ENCODE measurements around the gene GPR89A. TPM values are rescaled to one million over a fixed set of nuclear protein-coding genes. Genes with fewer than 3 reads are reported as not detected.
A peak's percentile ranks its signal among the peaks of the same experiment; 100 is the strongest.

GPR89A gene
- total RNA-seq, 2 donors from 2014 or later, result 33.9 to 34.5 TPM

- peak overlapping the region; percentile 9 for H3K9ac ChIP-seq (ENCODE audit: extremely low read depth, low read length, poor library complexity, severe bottlenecking)
- H3K36me3 Mint-ChIP-seq (ENCODE audit: low read depth), result no peaks in the 10 kb centered on the region
- H3K27me3 Mint-ChIP-seq (ENCODE audit: insufficient read depth), result no peaks in the 10 kb centered on the region
- H3K9me3 ChIP-seq (ENCODE audit: control insufficient read depth, low read length), result no peaks in the 10 kb centered on the region
- H3K27me3 ChIP-seq (ENCODE audit: control insufficient read depth, insufficient read depth, low read length, poor library complexity, severe bottlenecking), result no peaks in the 10 kb centered on the region
- H3K27ac Mint-ChIP-seq, result peak overlapping the region; percentile 90
- peaks cover under 1% of the 10 kb centered on the region for H3K36me3 ChIP-seq (ENCODE audit: control insufficient read depth, insufficient read depth, low read length)
- peaks cover 29% of the 10 kb centered on the region for H3K4me1 ChIP-seq (ENCODE audit: control insufficient read depth, insufficient read depth, low read length)
- WGBS, 2 experiments (ENCODE audit: insufficient coverage in 1 of 2, insufficient read length in 1 of 2), result 38 to 57% methylated on average over 6 to 7 of the region's 7 CpGs
- peak overlapping the region; percentile 55 for H3K4me3 Mint-ChIP-seq
- no peak overlapping the region for H3K27ac ChIP-seq (ENCODE audit: low read depth, low read length)
- no peak overlapping the region for H3K4me3 ChIP-seq (ENCODE audit: low read length)
- peak; percentile 75 for DNase-seq
- peaks cover 60% of the 10 kb centered on the region for H3K4me1 Mint-ChIP-seq
- TF ChIP-seq CTCF (conservative IDR thresholded peaks at IDR 0.05), result no peak
- H3K9me3 Mint-ChIP-seq, result no peaks in the 10 kb centered on the region
These were observed 100.3 kb downstream of the GPR89A start for GRCh38 chr1:145708063-145708462.

- H3K27me3 ChIP-seq (ENCODE audit: control insufficient read depth, insufficient read depth, low read length, poor library complexity, severe bottlenecking), result no peaks in the 10 kb centered on the region
- Mint-ChIP-seq H3K27ac (no peak overlapping the region), H3K36me3 (ENCODE audit: low read depth) (no peaks in the 10 kb centered on the region), H3K4me1 (peaks cover 45% of the 10 kb centered on the region), H3K27me3 (ENCODE audit: insufficient read depth) (no peaks in the 10 kb centered on the region), H3K4me3 (no peak overlapping the region), H3K9me3 (no peaks in the 10 kb centered on the region)
- no peak for DNase-seq
- no peak for TF ChIP-seq CTCF (conservative IDR thresholded peaks at IDR 0.05)
- H3K4me3 ChIP-seq (ENCODE audit: low read length), result no peak overlapping the region
- WGBS, 2 experiments (ENCODE audit: insufficient coverage in 1 of 2, insufficient read length in 1 of 2), result 60 to 87% methylated on average over 1 to 4 of the region's 4 CpGs
- H3K9me3 ChIP-seq (ENCODE audit: control insufficient read depth, low read length), result no peaks in the 10 kb centered on the region
- H3K27ac ChIP-seq (ENCODE audit: low read depth, low read length), result no peak overlapping the region
- H3K36me3 ChIP-seq (ENCODE audit: control insufficient read depth, insufficient read depth, low read length), result no peaks in the 10 kb centered on the region
- H3K4me1 ChIP-seq (ENCODE audit: control insufficient read depth, insufficient read depth, low read length), result peaks cover 20% of the 10 kb centered on the region
- H3K9ac ChIP-seq (ENCODE audit: extremely low read depth, low read length, poor library complexity, severe bottlenecking), result no peak overlapping the region
These were observed 102.7 kb downstream of the GPR89A start for GRCh38 chr1:145710291-145711027.

- TF ChIP-seq CTCF (conservative IDR thresholded peaks at IDR 0.05), result no peak
- no peaks in the 10 kb centered on the region for H3K27me3 Mint-ChIP-seq (ENCODE audit: insufficient read depth)
- no peak overlapping the region for H3K27ac ChIP-seq (ENCODE audit: low read depth, low read length)
- peak overlapping the region; percentile 53 for H3K27ac Mint-ChIP-seq
- no peaks in the 10 kb centered on the region for H3K9me3 Mint-ChIP-seq
- H3K27me3 ChIP-seq (ENCODE audit: control insufficient read depth, insufficient read depth, low read length, poor library complexity, severe bottlenecking), result no peaks in the 10 kb centered on the region
- H3K4me1 Mint-ChIP-seq, result peaks cover 40% of the 10 kb centered on the region
- no peak overlapping the region for H3K4me3 Mint-ChIP-seq
- H3K36me3 ChIP-seq (ENCODE audit: control insufficient read depth, insufficient read depth, low read length), result no peaks in the 10 kb centered on the region
- no peaks in the 10 kb centered on the region for H3K9me3 ChIP-seq (ENCODE audit: control insufficient read depth, low read length)
- H3K9ac ChIP-seq (ENCODE audit: extremely low read depth, low read length, poor library complexity, severe bottlenecking), result no peak overlapping the region
- WGBS, 2 experiments (ENCODE audit: insufficient coverage in 1 of 2, insufficient read length in 1 of 2), result 98 to 100% methylated on average over 2 to 3 of the region's 3 CpGs
- no peaks in the 10 kb centered on the region for H3K36me3 Mint-ChIP-seq (ENCODE audit: low read depth)
- H3K4me3 ChIP-seq (ENCODE audit: low read length), result no peak overlapping the region
- H3K4me1 ChIP-seq (ENCODE audit: control insufficient read depth, insufficient read depth, low read length), result peaks cover 19% of the 10 kb centered on the region
- no peak for DNase-seq
These were observed 103.4 kb downstream of the GPR89A start for GRCh38 chr1:145711213-145711651.
